ENCODE measurements around the gene WNT2B. TPM values are rescaled to one million over a fixed set of nuclear protein-coding genes. Genes with fewer than 3 reads are reported as not detected.

WNT2B gene
- total RNA-seq, 1 donor from 2014 or later: 18.5 TPM

DNA sequence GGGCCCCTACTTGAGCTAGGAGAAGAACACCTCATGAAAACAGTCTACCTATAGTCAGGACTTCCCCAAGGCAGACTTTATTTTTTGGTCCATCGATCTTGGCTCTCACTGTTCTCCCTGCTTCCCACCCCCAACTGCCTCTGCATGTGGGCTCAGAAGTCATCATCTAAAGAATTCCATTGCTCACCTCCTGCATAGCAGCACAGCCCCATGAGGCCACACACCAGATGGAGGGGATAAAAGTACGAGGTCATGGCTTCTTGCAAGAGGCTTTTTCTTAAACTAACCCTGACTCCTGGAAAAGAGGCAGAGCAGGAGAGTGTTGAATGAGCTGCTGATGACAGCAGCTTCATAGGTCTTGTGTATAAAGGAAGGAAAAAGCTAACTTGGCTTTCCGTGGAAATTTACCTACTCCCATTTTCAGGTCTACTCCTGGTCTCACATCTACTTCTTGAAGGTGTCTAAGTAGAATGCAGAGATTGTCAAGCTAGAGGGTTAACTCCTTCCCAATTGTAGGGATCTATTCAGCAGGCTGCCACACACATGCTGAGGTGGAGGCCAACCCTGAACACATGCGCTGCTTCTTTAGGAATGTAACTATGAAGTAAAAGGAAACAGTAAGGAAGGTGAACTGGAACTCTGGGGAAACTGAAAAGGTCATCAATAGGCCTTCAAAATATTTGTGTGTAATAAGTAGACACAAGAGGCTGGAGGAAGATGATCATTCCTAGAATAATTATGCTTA, 18.7 kb downstream of the WNT2B start:
- Histone ChIP-seq H3K36me3 (ENCODE audit: insufficient read depth, low read length) (no peaks in the 10 kb centered on the region), H3K9me3 (ENCODE audit: insufficient read depth, low read depth, low read length) (no peaks in the 10 kb centered on the region), H3K4me3 (ENCODE audit: insufficient read depth, low read depth, low read length) (no peak overlapping the region), H3K27ac (ENCODE audit: low read depth, low read length) (peak overlapping the region; percentile 77), H3K4me1 (ENCODE audit: insufficient read depth, low read length) (peaks cover 60% of the 10 kb centered on the region), H3K9ac (ENCODE audit: low read length) (peak overlapping the region; percentile 62), H3K27me3 (ENCODE audit: insufficient read depth, low read length) (peaks cover 8% of the 10 kb centered on the region), H3K4me2 (ENCODE audit: low read length) (peak overlapping the region; percentile 54), H4K20me1 (ENCODE audit: insufficient read depth, low read length) (peaks cover 5% of the 10 kb centered on the region), H2AFZ (ENCODE audit: low read depth, low read length) (no peak overlapping the region), H3K79me2 (ENCODE audit: insufficient read depth, low read length) (no peaks in the 10 kb centered on the region)
- no peaks in the 10 kb centered on the region for H3K27me3 Mint-ChIP-seq (ENCODE audit: low read depth, unreplicated experiment)
- TF ChIP-seq EZH2 (IDR thresholded peaks at IDR 0.05; ENCODE audit: insufficient read depth, low read length): no peak
- TF ChIP-seq, protein P1, sequence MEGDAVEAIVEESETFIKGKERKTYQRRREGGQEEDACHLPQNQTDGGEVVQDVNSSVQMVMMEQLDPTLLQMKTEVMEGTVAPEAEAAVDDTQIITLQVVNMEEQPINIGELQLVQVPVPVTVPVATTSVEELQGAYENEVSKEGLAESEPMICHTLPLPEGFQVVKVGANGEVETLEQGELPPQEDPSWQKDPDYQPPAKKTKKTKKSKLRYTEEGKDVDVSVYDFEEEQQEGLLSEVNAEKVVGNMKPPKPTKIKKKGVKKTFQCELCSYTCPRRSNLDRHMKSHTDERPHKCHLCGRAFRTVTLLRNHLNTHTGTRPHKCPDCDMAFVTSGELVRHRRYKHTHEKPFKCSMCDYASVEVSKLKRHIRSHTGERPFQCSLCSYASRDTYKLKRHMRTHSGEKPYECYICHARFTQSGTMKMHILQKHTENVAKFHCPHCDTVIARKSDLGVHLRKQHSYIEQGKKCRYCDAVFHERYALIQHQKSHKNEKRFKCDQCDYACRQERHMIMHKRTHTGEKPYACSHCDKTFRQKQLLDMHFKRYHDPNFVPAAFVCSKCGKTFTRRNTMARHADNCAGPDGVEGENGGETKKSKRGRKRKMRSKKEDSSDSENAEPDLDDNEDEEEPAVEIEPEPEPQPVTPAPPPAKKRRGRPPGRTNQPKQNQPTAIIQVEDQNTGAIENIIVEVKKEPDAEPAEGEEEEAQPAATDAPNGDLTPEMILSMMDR (IDR thresholded peaks at IDR 0.05; ENCODE audit: insufficient read depth, low read depth, low read length): no peak
- H3K9me3 Mint-ChIP-seq (ENCODE audit: unreplicated experiment): no peaks in the 10 kb centered on the region
- peaks cover 75% of the 10 kb centered on the region for H3K4me1 Mint-ChIP-seq (ENCODE audit: low read depth, unreplicated experiment)
- H3K36me3 Mint-ChIP-seq (ENCODE audit: low read depth, unreplicated experiment): peaks cover 2% of the 10 kb centered on the region
- H3K27ac Mint-ChIP-seq (ENCODE audit: unreplicated experiment): peak overlapping the region; percentile 94
- peak overlapping the region; percentile 23 for H3K4me3 Mint-ChIP-seq (ENCODE audit: unreplicated experiment)
- FAIRE-seq (no peak), DNase-seq (ENCODE audit: low read depth) (peak; percentile 81)

DNA sequence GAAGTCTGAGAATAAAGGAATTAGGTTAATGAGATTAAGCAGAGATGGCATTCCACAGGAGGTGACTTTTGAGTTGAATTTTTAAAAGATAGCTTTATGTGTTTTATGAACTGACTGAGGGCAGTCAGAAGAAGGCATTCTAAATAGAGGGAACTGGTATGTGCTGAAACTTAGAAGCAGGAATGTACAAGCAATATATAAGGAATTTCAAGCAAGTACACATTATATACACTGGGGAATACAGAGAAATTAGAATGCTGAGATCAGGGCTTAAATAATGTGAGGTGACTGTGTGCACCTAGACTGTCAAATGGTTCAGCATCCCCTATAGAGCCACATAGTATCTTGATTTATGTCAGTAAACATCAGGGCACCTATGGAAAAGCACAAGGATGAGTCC, 19.3 kb downstream of the WNT2B start:
- Histone ChIP-seq H3K9me3 (ENCODE audit: insufficient read depth, low read depth, low read length) (no peaks in the 10 kb centered on the region), H3K9ac (ENCODE audit: low read length) (peak overlapping the region; percentile 62), H4K20me1 (ENCODE audit: insufficient read depth, low read length) (peaks cover 3% of the 10 kb centered on the region), H2AFZ (ENCODE audit: low read depth, low read length) (no peak overlapping the region), H3K36me3 (ENCODE audit: insufficient read depth, low read length) (no peaks in the 10 kb centered on the region), H3K4me2 (ENCODE audit: low read length) (peak overlapping the region; percentile 54), H3K27me3 (ENCODE audit: insufficient read depth, low read length) (peaks cover 8% of the 10 kb centered on the region), H3K79me2 (ENCODE audit: insufficient read depth, low read length) (no peaks in the 10 kb centered on the region), H3K4me1 (ENCODE audit: insufficient read depth, low read length) (peaks cover 60% of the 10 kb centered on the region), H3K4me3 (ENCODE audit: insufficient read depth, low read depth, low read length) (no peak overlapping the region), H3K27ac (ENCODE audit: low read depth, low read length) (peak overlapping the region; percentile 77)
- peaks cover 76% of the 10 kb centered on the region for H3K4me1 Mint-ChIP-seq (ENCODE audit: low read depth, unreplicated experiment)
- H3K27me3 Mint-ChIP-seq (ENCODE audit: low read depth, unreplicated experiment): no peaks in the 10 kb centered on the region
- TF ChIP-seq, protein P1 (IDR thresholded peaks at IDR 0.05; ENCODE audit: insufficient read depth, low read depth, low read length): no peak
- no peak for TF ChIP-seq EZH2 (IDR thresholded peaks at IDR 0.05; ENCODE audit: insufficient read depth, low read length)
- H3K4me3 Mint-ChIP-seq (ENCODE audit: unreplicated experiment): no peak overlapping the region
- peak overlapping the region; percentile 94 for H3K27ac Mint-ChIP-seq (ENCODE audit: unreplicated experiment)
- FAIRE-seq: no peak
- DNase-seq (ENCODE audit: low read depth): no peak
- H3K9me3 Mint-ChIP-seq (ENCODE audit: unreplicated experiment): no peaks in the 10 kb centered on the region
- H3K36me3 Mint-ChIP-seq (ENCODE audit: low read depth, unreplicated experiment): peaks cover 2% of the 10 kb centered on the region

DNA sequence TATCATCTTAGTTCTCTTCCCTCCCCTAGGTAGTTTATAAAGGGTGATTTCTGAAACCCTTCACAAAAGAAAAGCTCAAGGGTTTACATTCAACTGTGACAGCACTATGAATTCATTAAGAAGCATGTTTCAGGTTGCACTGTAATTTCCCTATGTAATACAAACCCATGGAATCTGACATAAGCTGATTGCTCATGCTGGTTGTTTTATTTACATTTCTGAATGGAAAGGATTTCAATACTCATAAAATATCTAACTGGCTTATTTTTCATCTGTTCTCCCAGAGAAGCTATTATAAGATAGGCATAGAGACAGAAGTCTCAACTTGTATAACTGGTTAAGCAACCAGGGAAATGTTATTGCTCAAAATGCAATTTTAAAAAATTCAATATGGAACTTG, 20.5 kb downstream of the WNT2B start:
- Histone ChIP-seq H3K27me3 (ENCODE audit: insufficient read depth, low read length) (peaks cover 4% of the 10 kb centered on the region), H3K27ac (ENCODE audit: low read depth, low read length) (peak overlapping the region; percentile 30), H3K4me1 (ENCODE audit: insufficient read depth, low read length) (peaks cover 48% of the 10 kb centered on the region), H2AFZ (ENCODE audit: low read depth, low read length) (no peak overlapping the region), H3K4me3 (ENCODE audit: insufficient read depth, low read depth, low read length) (no peak overlapping the region), H3K4me2 (ENCODE audit: low read length) (peak overlapping the region; percentile 21), H3K36me3 (ENCODE audit: insufficient read depth, low read length) (no peaks in the 10 kb centered on the region), H3K79me2 (ENCODE audit: insufficient read depth, low read length) (no peaks in the 10 kb centered on the region), H4K20me1 (ENCODE audit: insufficient read depth, low read length) (no peaks in the 10 kb centered on the region), H3K9ac (ENCODE audit: low read length) (no peak overlapping the region), H3K9me3 (ENCODE audit: insufficient read depth, low read depth, low read length) (no peaks in the 10 kb centered on the region)
- no peak overlapping the region for H3K4me3 Mint-ChIP-seq (ENCODE audit: unreplicated experiment)
- FAIRE-seq (no peak), DNase-seq (ENCODE audit: low read depth) (no peak)
- peak overlapping the region; percentile 94 for H3K27ac Mint-ChIP-seq (ENCODE audit: unreplicated experiment)
- H3K4me1 Mint-ChIP-seq (ENCODE audit: low read depth, unreplicated experiment): peaks cover 67% of the 10 kb centered on the region
- H3K27me3 Mint-ChIP-seq (ENCODE audit: low read depth, unreplicated experiment): no peaks in the 10 kb centered on the region
- H3K9me3 Mint-ChIP-seq (ENCODE audit: unreplicated experiment): no peaks in the 10 kb centered on the region
- peaks cover 2% of the 10 kb centered on the region for H3K36me3 Mint-ChIP-seq (ENCODE audit: low read depth, unreplicated experiment)
- TF ChIP-seq, protein P1 (IDR thresholded peaks at IDR 0.05; ENCODE audit: insufficient read depth, low read depth, low read length): no peak
- no peak for TF ChIP-seq EZH2 (IDR thresholded peaks at IDR 0.05; ENCODE audit: insufficient read depth, low read length)

Data from astrocyte (in vitro differentiated cells and primary cell).